SKM-1 (cell line): Measurements from ENCODE around the gene SEMA4G.
A peak's percentile ranks its signal among the peaks of the same experiment; 100 is the strongest.

Experiments used
- DNase-seq: peaks from one replicate; lab custom pipeline; 2025; ENCODE audit not compliant: unreplicated experiment; lab: John Stamatoyannopoulos, UW

The SEMA4G gene

GRCh38 chr10:100987685-100988049, 18.4 kb downstream of the SEMA4G start:
- DNase-seq: no peak

GRCh38 chr10:100988166-100988565, 18.9 kb downstream of the SEMA4G start:
- no peak for DNase-seq

GRCh38 chr10:100989088-100989487, 19.8 kb downstream of the SEMA4G start:
- no peak for DNase-seq

GRCh38 chr10:100993986-100994708, 24.8 kb downstream of the SEMA4G start:
- no peak for DNase-seq

GRCh38 chr10:100995181-100995580, 25.9 kb downstream of the SEMA4G start:
- DNase-seq: no peak

- no peak for DNase-seq
These were observed 27.5 kb downstream of the SEMA4G start for GRCh38 chr10:100996678-100997359.

- peak; percentile 69 for DNase-seq
These were observed 28.3 kb downstream of the SEMA4G start for GRCh38 chr10:100997360-100998182.

- DNase-seq: peak; percentile 16
These were observed 29.1 kb downstream of the SEMA4G start for GRCh38 chr10:100998183-100998990.

- peak; percentile 8 for DNase-seq
These were observed 29.9 kb downstream of the SEMA4G start for GRCh38 chr10:100998991-100999741.

- DNase-seq: no peak
These were observed 30.4 kb downstream of the SEMA4G start, which contains the start of gene LZTS2 for GRCh38 chr10:100999742-101000126. TSS of gene LZTS2 (plus strand) at chr10:100999808. CDS start at chr10:101002539, 2,731 bp downstream.

GRCh38 chr10:101000127-101000914, 31.0 kb downstream of the SEMA4G start:
- no peak for DNase-seq

- no peak for DNase-seq
These were observed 31.8 kb downstream of the SEMA4G start for GRCh38 chr10:101000915-101001658.

GRCh38 chr10:101001659-101002035, 32.3 kb downstream of the SEMA4G start:
- no peak for DNase-seq

GRCh38 chr10:101002456-101002855, 33.2 kb downstream of the SEMA4G start:
- no peak for DNase-seq

GRCh38 chr10:101003639-101004206, 34.4 kb downstream of the SEMA4G start:
- DNase-seq: no peak

GRCh38 chr10:101005361-101005760, 36.1 kb downstream of the SEMA4G start:
- DNase-seq: no peak

- DNase-seq: no peak
These were observed 36.7 kb downstream of the SEMA4G start for GRCh38 chr10:101005869-101006567.

GRCh38 chr10:101006593-101007098, 37.3 kb downstream of the SEMA4G start:
- no peak for DNase-seq
